ENCODE data around the gene RALB.

GRCh38 chr2:120302301-120302700 lies 49.6 kb downstream of the RALB start:
- TF ChIP-seq CTCF (IDR thresholded peaks at IDR 0.05; ENCODE audit: low read length) (no peak), EZH2 (optimal IDR thresholded peaks at IDR 0.05; ENCODE audit: low read depth, low read length) (no peak)
